C4-2B (cell line): ENCODE results near the gene MATN1.

Experiments
- ZFX ChIP-seq: fragments of 450-650 bp; IDR thresholded peaks from 2 replicates; pipeline ENCODE4 v1.6.1; 2017
- TF ChIP-seq, protein P1 (sequence below): fragments of 450-650 bp; conservative IDR thresholded peaks from 2 replicates; pipeline ENCODE4 v1.5.1; 2017; ENCODE audit warnings: mild to moderate bottlenecking

- TF ChIP-seq, protein P1, sequence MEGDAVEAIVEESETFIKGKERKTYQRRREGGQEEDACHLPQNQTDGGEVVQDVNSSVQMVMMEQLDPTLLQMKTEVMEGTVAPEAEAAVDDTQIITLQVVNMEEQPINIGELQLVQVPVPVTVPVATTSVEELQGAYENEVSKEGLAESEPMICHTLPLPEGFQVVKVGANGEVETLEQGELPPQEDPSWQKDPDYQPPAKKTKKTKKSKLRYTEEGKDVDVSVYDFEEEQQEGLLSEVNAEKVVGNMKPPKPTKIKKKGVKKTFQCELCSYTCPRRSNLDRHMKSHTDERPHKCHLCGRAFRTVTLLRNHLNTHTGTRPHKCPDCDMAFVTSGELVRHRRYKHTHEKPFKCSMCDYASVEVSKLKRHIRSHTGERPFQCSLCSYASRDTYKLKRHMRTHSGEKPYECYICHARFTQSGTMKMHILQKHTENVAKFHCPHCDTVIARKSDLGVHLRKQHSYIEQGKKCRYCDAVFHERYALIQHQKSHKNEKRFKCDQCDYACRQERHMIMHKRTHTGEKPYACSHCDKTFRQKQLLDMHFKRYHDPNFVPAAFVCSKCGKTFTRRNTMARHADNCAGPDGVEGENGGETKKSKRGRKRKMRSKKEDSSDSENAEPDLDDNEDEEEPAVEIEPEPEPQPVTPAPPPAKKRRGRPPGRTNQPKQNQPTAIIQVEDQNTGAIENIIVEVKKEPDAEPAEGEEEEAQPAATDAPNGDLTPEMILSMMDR: no peak
- TF ChIP-seq ZFX: no peak
Observed at GRCh38 chr1:30684881-30685795, 38.2 kb downstream of the MATN1 start.
